T-cell (primary cell): ENCODE measurements around the gene PRKCQ. TPM values are rescaled to one million over a fixed set of nuclear protein-coding genes. Genes with fewer than 3 reads are reported as not detected.
A peak's percentile ranks its signal among the peaks of the same experiment; 100 is the strongest.

Experiments
- ATAC-seq, 4 experiments: fragments of 200-7000 bp in 3 of 4; fragments of 150-1000 bp in 1 of 4; cut with Tn5 transposase; replicated peaks in 1 of 4; 1 replicate in 3 of 4; 2 replicates in 1 of 4; pipeline ENCODE4 v1.10.0; 2021; ENCODE audit warnings: moderate library complexity in 3 of 4, mild to moderate bottlenecking in 2 of 4, moderate number of reproducible peaks in 1 of 4
- CTCF ChIA-PET, 2 donors: fragments of 300-600 bp; sonication (Branson Sonifier 250); formaldehyde crosslinking; loops; one replicate each; lab custom pipeline; 2022; ENCODE audit warnings: antibody characterized with exemption in 2 of 2; lab: Charles Lee
- POLR2A ChIA-PET, 2 donors: fragments of 300-600 bp; sonication (Branson Sonifier 250); formaldehyde crosslinking; loops; one replicate each; lab custom pipeline; 2022; ENCODE audit warnings: antibody characterized with exemption in 2 of 2; lab: Charles Lee
- DNase-seq, 35 experiments: peaks; one replicate each; pipeline versions ENCODE4 v3.0.0 to v3.0.0-alpha.2; 2013 to 2023
- H3K27ac ChIP-seq: one replicate; pipeline ENCODE4 v1.5.1; 2013; ENCODE audit warnings: low read length
- H3K27me3 ChIP-seq, 2 experiments: replicated peaks in 1 of 2; 1 replicate in 1 of 2; 2 replicates in 1 of 2; pipeline versions ENCODE4 v1.6.1 to v1.7.0; 2013; ENCODE audit warnings: low read length in 1 of 2, mixed read lengths in 1 of 2; ENCODE audit not compliant: control insufficient read depth in 2 of 2, insufficient read depth in 2 of 2; ENCODE audit errors: extremely low read depth in 1 of 2
- H3K36me3 ChIP-seq, 2 donors: 1 replicate in 1 of 2; 2 replicates in 1 of 2; pipeline versions ENCODE4 v1.6.1 to v1.7.0; 2013; ENCODE audit warnings: low read length in 1 of 2; ENCODE audit not compliant: control insufficient read depth in 2 of 2, insufficient read depth in 1 of 2; ENCODE audit errors: extremely low read depth in 1 of 2
- H3K4me1 ChIP-seq, 2 experiments: 1 replicate in 1 of 2; 2 replicates in 1 of 2; pipeline versions ENCODE4 v1.6.1 to v1.7.0; 2013; ENCODE audit warnings: low read length in 2 of 2, mixed read lengths in 1 of 2; ENCODE audit not compliant: insufficient read depth in 2 of 2, control insufficient read depth in 1 of 2; ENCODE audit errors: extremely low read depth in 1 of 2
- H3K4me3 ChIP-seq, 2 donors: 1 replicate in 1 of 2; 2 replicates in 1 of 2; pipeline versions ENCODE4 v1.5.1 to v1.7.0; 2013; ENCODE audit warnings: mild to moderate bottlenecking in 2 of 2, low read length in 1 of 2, moderate library complexity in 1 of 2; ENCODE audit not compliant: control insufficient read depth in 1 of 2; ENCODE audit errors: extremely low read depth in 1 of 2
- H3K9me3 ChIP-seq: 2 replicates; pipeline ENCODE4 v1.7.0; 2013
- H3K27ac Mint-ChIP-seq, 2 donors: one replicate each; pipeline ENCODE4 v1.8.0; 2020 to 2021; ENCODE audit warnings: mild to moderate bottlenecking in 2 of 2, mixed read lengths in 2 of 2
- H3K27me3 Mint-ChIP-seq, 2 donors: one replicate each; pipeline ENCODE4 v1.8.0; 2021 to 2022; ENCODE audit warnings: mixed read lengths in 2 of 2
- H3K36me3 Mint-ChIP-seq: one replicate; pipeline ENCODE4 v1.8.0; 2021; ENCODE audit warnings: mixed read lengths
- H3K4me1 Mint-ChIP-seq, 3 donors: one replicate each; pipeline ENCODE4 v1.8.0; 2020 to 2022; ENCODE audit warnings: mixed read lengths in 3 of 3, mild to moderate bottlenecking in 1 of 3
- H3K4me3 Mint-ChIP-seq, 3 donors: one replicate each; pipeline ENCODE4 v1.8.0; 2020 to 2022; ENCODE audit warnings: mild to moderate bottlenecking in 3 of 3, mixed read lengths in 3 of 3, moderate library complexity in 3 of 3
- H3K9me3 Mint-ChIP-seq, 3 donors: one replicate each; pipeline ENCODE4 v1.8.0; 2020 to 2022; ENCODE audit warnings: mixed read lengths in 3 of 3
- WGBS: methylation state at CpG from one replicate; pipeline ENCODE4 v1.1.5; 2013; ENCODE audit warnings: missing lambda C conversion rate; ENCODE audit not compliant: insufficient coverage; 5-methylcytosine and 5-hydroxymethylcytosine counted together
- total RNA-seq, 35 experiments: library from RNA in 6 of 35; stranded (reverse) in 6 of 35; fragments of 120-200 nt in 1 of 35; gene quantifications; one replicate each; pipeline versions ENCODE4 v1.2.1 to v1.2.4 and lab custom pipeline; 2013 to 2026

The PRKCQ gene
- total RNA-seq, 5 donors from 2014 or later (not counting 1 experiment from before 2014, with no cell fraction given) = 60.3 to 67.4 (median 61.6) TPM

GRCh38 chr10:6618340-6618739 is 38.3 kb upstream of the PRKCQ start:
- Histone ChIP-seq H3K9me3 (no peaks in the 10 kb centered on the region), H3K27me3 (no peaks in the 10 kb centered on the region), H3K4me3 (no peak overlapping the region), H3K27ac (no peak overlapping the region), H3K4me1 (no peaks in the 10 kb centered on the region), H3K36me3 (peaks cover 0 to 2% of the 10 kb centered on the region in 2 donors)
- DNase-seq = no peak
- Mint-ChIP-seq H3K4me1 (peaks cover 0 to 13% (median 6%) of the 10 kb centered on the region in 3 donors), H3K36me3 (peaks cover 60% of the 10 kb centered on the region), H3K27ac (no peak overlapping the region), H3K9me3 (peaks cover 4 to 6% (median 6%) of the 10 kb centered on the region in 3 donors), H3K4me3 (no peak overlapping the region), H3K27me3 (no peaks in the 10 kb centered on the region)
- POLR2A ChIA-PET = no interaction called here
- 50% methylated on average over 1 of the region's 1 CpG for WGBS
- CTCF ChIA-PET = no interaction called here
- ATAC-seq = no peak

DNA sequence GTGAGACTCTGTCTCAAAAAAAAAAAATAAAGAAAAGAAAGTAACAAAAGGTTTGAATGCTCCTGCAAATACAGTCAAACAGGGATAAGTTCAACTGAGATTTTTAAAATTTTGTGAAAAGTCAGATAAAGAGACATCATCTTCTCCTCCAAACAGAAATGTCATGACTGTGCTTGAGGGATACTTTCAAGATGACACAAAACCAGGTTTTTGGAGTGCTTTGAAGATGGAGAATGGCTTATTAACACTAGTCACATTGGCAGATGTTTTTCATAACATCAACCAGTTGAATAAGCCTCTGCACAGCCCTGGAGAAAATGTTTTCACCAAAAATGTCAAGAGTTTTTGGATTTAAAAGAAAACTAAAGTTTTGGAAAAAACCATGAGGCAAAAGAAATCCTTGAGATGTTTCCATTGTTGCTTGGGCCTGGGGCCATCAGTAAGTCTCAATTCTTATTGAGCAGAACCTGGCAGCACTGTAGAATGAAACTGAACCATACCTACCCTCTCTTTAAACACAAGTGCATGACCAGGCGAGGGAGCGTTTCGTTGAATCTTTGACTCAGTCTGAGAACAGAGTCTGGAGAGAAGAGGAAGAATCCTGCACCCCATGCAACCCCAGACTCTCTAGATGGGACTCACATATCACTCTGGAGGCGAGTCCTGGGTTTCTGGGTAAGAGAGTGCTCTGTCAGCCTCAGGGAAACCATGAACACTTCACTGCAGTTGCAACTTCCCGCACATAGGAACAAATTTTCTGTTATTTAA is 37.4 kb upstream of the PRKCQ start:
- no peaks in the 10 kb centered on the region for H3K9me3 ChIP-seq
- Mint-ChIP-seq H3K9me3 (peaks cover 4 to 10% (median 6%) of the 10 kb centered on the region in 3 donors), H3K36me3 (peaks cover 53% of the 10 kb centered on the region), H3K4me3 (no peak overlapping the region), H3K27me3 (no peaks in the 10 kb centered on the region), H3K27ac (peak overlapping the region in 1 of 2 donors; percentile 2), H3K4me1 (peaks cover 6 to 19% (median 12%) of the 10 kb centered on the region in 3 donors)
- WGBS = no CpG with 5 or more reads among the region's 5 CpGs
- ChIA-PET CTCF (no interaction called here), POLR2A (no interaction called here)
- no peak overlapping the region for H3K4me3 ChIP-seq
- H3K36me3 ChIP-seq = peaks cover 0 to 2% of the 10 kb centered on the region in 2 donors
- no peak for ATAC-seq
- no peaks in the 10 kb centered on the region for H3K27me3 ChIP-seq
- no peak for DNase-seq
- no peak overlapping the region for H3K27ac ChIP-seq
- H3K4me1 ChIP-seq = no peaks in the 10 kb centered on the region

GRCh38 chr10:6615971-6616370 is 35.9 kb upstream of the PRKCQ start:
- no peak overlapping the region for H3K27ac ChIP-seq
- H3K4me3 ChIP-seq = no peak overlapping the region
- WGBS = no CpG with 5 or more reads among the region's 4 CpGs
- Mint-ChIP-seq H3K27me3 (no peaks in the 10 kb centered on the region), H3K36me3 (peaks cover 41% of the 10 kb centered on the region), H3K9me3 (peaks cover 4 to 10% (median 6%) of the 10 kb centered on the region in 3 donors), H3K27ac (peak overlapping the region in 1 of 2 donors; percentile 12), H3K4me1 (peaks cover 20 to 35% (median 27%) of the 10 kb centered on the region in 3 donors), H3K4me3 (no peak overlapping the region)
- peaks cover 0 to 2% of the 10 kb centered on the region in 2 donors for H3K36me3 ChIP-seq
- ChIA-PET CTCF (no interaction called here), POLR2A (no interaction called here)
- no peaks in the 10 kb centered on the region for H3K9me3 ChIP-seq
- DNase-seq (no peak), ATAC-seq (no peak)
- H3K27me3 ChIP-seq = no peaks in the 10 kb centered on the region
- peaks cover 2 to 9% of the 10 kb centered on the region in 2 experiments for H3K4me1 ChIP-seq

- Mint-ChIP-seq H3K27me3 (no peaks in the 10 kb centered on the region), H3K27ac (peak overlapping the region; percentile 45 to 78), H3K36me3 (peaks cover 54% of the 10 kb centered on the region), H3K9me3 (peaks cover 9 to 19% (median 11%) of the 10 kb centered on the region in 3 donors), H3K4me1 (peaks cover 38 to 56% (median 45%) of the 10 kb centered on the region in 3 donors), H3K4me3 (peak overlapping the region in 1 of 3 donors; percentile 22)
- no peak overlapping the region for H3K27ac ChIP-seq
- WGBS = no CpG with 5 or more reads among the region's 2 CpGs
- no peak overlapping the region for H3K4me3 ChIP-seq
- H3K27me3 ChIP-seq = no peaks in the 10 kb centered on the region
- DNase-seq (peak in 1 of 35 experiments; percentile 65), ATAC-seq (peak; percentile 57 to 81 (median 68))
- H3K36me3 ChIP-seq = peaks cover 0 to 7% of the 10 kb centered on the region in 2 donors
- no peaks in the 10 kb centered on the region for H3K9me3 ChIP-seq
- peaks cover 8 to 12% of the 10 kb centered on the region in 2 experiments for H3K4me1 ChIP-seq
- CTCF ChIA-PET = no interaction called here
- POLR2A ChIA-PET = no interaction called here
Measured at GRCh38 chr10:6612371-6612770, 32.3 kb upstream of the PRKCQ start.

DNA sequence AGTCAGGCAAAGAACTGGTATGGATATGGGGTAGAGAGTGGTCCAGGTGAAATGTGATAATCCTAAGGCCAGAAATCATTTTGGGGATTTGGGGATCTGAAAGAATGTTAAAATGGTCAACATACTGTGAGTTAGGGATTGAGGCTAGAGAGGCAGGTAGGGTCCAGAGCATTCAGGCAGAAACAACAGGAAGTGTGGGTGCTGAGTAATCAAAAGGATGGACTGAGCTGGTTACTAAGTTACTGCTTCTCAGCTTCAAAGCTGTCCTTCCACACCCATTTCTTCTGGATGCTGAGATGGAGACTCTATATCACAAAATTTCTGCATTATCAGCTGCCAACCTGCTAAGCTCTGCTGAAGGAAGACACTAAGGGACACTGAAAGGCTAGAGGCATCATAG is 30.6 kb upstream of the PRKCQ start:
- peak overlapping the region; percentile 1 for H3K27ac ChIP-seq
- H3K36me3 ChIP-seq = peaks cover 0 to 7% of the 10 kb centered on the region in 2 donors
- peaks cover 17 to 21% of the 10 kb centered on the region in 2 experiments for H3K4me1 ChIP-seq
- ChIA-PET CTCF (interaction anchor here (0.7 to 1.2 kb wide), 2 partner anchors 123 to 146 kb away, joined by 3 read pairs; no protein-coding TSS in a partner anchor), POLR2A (interaction anchor here in 1 of 2 donors (0.5 to 0.6 kb wide), 2 partner anchors 8 to 452 kb away, joined by 3 read pairs; no protein-coding TSS in a partner anchor)
- DNase-seq (no peak), ATAC-seq (peak in 1 of 4 experiments; percentile 33)
- Mint-ChIP-seq H3K27ac (peak overlapping the region; percentile 59 to 86), H3K9me3 (peaks cover 9 to 21% (median 11%) of the 10 kb centered on the region in 3 donors), H3K36me3 (peaks cover 55% of the 10 kb centered on the region), H3K27me3 (no peaks in the 10 kb centered on the region), H3K4me3 (no peak overlapping the region), H3K4me1 (peaks cover 48 to 66% (median 58%) of the 10 kb centered on the region in 3 donors)
- no peak overlapping the region for H3K4me3 ChIP-seq
- no peaks in the 10 kb centered on the region for H3K9me3 ChIP-seq
- H3K27me3 ChIP-seq = no peaks in the 10 kb centered on the region

DNA sequence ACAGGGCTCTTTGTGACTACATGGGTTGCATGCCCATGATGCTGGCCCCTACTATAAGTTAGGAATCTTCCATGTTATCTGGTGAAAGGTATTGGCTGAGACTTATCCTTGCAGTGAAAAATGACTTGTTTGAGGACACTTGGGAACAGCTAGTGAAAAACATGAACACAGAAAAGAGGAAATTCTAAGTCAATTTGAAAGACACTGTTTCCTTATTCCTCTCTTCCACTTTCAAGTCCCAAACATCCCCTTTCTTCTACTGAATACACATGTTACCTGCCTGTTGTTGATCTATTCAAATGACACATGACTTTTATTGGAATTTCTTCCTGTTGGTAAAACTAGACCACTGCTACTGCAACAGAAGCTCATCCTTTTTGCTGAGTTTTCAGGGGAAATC is 29.5 kb upstream of the PRKCQ start:
- H3K9me3 ChIP-seq = no peaks in the 10 kb centered on the region
- Mint-ChIP-seq H3K27ac (peak overlapping the region; percentile 59 to 73), H3K27me3 (no peaks in the 10 kb centered on the region), H3K4me1 (peaks cover 48 to 72% (median 58%) of the 10 kb centered on the region in 3 donors), H3K4me3 (no peak overlapping the region), H3K36me3 (peaks cover 56% of the 10 kb centered on the region), H3K9me3 (peaks cover 9 to 21% (median 11%) of the 10 kb centered on the region in 3 donors)
- no peak overlapping the region for H3K4me3 ChIP-seq
- ChIA-PET CTCF (no interaction called here), POLR2A (interaction anchor here in 1 of 2 donors (0.5 kb wide), 1 partner anchor 528 kb away, joined by 4 read pairs; no protein-coding TSS in a partner anchor)
- no peak for ATAC-seq
- H3K27me3 ChIP-seq = no peaks in the 10 kb centered on the region
- DNase-seq = no peak
- H3K36me3 ChIP-seq = peaks cover 0 to 7% of the 10 kb centered on the region in 2 donors
- peaks cover 17 to 21% of the 10 kb centered on the region in 2 experiments for H3K4me1 ChIP-seq
- H3K27ac ChIP-seq = no peak overlapping the region
